ENCODE data around the gene ZMYND8. TPM values are rescaled to one million over a fixed set of nuclear protein-coding genes. Genes with fewer than 3 reads are reported as not detected.

Gene ZMYND8
- total RNA-seq, 1 donor, result 20.3 TPM

DNA sequence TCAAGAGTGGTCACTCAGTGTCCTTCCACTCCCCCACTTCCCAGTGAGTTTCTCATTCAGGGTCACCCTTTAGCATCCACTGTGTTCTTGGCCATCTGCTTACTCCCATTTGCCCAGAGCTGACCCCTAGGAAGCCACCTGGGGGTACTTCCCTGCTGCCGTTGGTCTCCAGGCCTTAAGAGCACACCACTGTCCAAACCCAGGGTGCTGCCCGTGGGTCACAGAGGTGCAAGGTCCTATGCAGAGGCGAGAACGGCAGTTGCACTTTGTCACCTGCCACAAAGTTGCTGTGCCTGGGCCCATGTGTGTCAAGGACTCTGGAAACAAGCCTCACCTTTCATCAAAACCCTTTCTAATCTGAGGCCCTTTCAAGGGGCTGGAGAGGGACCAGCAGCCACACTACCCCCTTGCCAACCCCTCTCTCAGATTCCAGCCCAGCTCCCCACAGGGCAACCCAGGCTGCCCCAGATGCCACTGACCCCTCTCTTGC is 191.1 kb downstream of the ZMYND8 start:
- DNase-seq (ENCODE audit: low read depth), result no peak
- H3K4me3 ChIP-seq (ENCODE audit: low read depth, low read length), result no peak overlapping the region
- no peak for TF ChIP-seq CTCF (IDR thresholded peaks at IDR 0.05; ENCODE audit: insufficient read depth, low read depth, low read length)

- H3K4me3 ChIP-seq (ENCODE audit: low read depth, low read length), result no peak overlapping the region
- no peak for TF ChIP-seq CTCF (IDR thresholded peaks at IDR 0.05; ENCODE audit: insufficient read depth, low read depth, low read length)
- DNase-seq (ENCODE audit: low read depth), result no peak
Observed at GRCh38 chr20:47164140-47164539, 192.4 kb downstream of the ZMYND8 start.

GRCh38 chr20:47161411-47161810 is 195.1 kb downstream of the ZMYND8 start:
- DNase-seq (ENCODE audit: low read depth), result no peak
- TF ChIP-seq CTCF (IDR thresholded peaks at IDR 0.05; ENCODE audit: insufficient read depth, low read depth, low read length), result no peak
- no peak overlapping the region for H3K4me3 ChIP-seq (ENCODE audit: low read depth, low read length)

DNA sequence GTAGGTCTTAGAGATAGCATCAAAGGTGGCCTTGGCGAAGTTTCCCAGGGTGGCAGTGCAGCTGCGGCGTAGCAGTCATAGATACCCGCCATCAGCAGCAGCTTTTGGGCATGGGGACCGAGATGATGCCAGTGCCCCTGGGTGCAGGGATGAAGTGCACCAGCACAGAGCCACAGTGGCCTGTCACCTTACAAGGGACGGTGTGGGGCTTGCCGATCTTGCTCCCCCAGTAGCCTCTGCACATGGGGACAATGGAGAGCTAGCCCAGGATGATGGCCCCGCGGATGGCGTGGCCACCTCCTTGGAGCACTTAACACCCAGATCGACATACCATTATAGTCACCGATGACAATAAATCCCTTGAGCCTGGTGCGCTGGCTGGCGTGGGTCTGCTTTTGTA is 195.5 kb downstream of the ZMYND8 start:
- H3K4me3 ChIP-seq (ENCODE audit: low read depth, low read length), result no peak overlapping the region
- DNase-seq (ENCODE audit: low read depth), result no peak
- TF ChIP-seq CTCF (IDR thresholded peaks at IDR 0.05; ENCODE audit: insufficient read depth, low read depth, low read length), result no peak

DNA sequence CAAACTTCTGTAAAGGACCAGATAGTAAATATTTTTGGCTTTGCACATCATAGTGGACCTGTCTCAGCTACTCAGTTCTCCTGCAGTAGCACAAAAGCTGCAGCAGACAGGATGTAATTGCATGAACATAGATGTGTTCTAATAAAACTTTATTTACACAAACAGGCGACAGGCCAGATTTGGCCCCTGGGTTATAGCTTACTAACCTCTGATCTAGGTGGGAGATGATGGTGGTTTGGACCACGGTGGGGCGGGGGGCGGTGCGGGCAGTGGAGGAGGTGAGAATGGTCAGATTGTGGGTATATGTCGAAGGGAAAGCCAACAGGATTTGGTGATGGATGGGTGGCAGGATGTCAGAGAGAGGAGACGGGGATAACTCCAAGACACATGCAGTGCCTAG is 196.3 kb downstream of the ZMYND8 start:
- no peak for TF ChIP-seq CTCF (IDR thresholded peaks at IDR 0.05; ENCODE audit: insufficient read depth, low read depth, low read length)
- no peak for DNase-seq (ENCODE audit: low read depth)

More for the DNA sequence above, 196.3 kb downstream of the ZMYND8 start:
- no peak overlapping the region for H3K4me3 ChIP-seq (ENCODE audit: low read depth, low read length)

Small RNA genes within 50 kb of the gene (small RNA-seq; reads per million reads assigned to genes)
- gene MIR3616, result not detected

Other genes starting within 250 kb of the ZMYND8 start
- gene NCOA3, start 145.2 kb upstream of the ZMYND8 start, total RNA-seq, result 35.4 and 63.0 TPM in 2 replicates

Data from fibroblast of villous mesenchyme (primary cell).